GM12878 (cell line): ENCODE results near the gene OR9Q2. TPM values are rescaled to one million over a fixed set of nuclear protein-coding genes. Genes with fewer than 3 reads are reported as not detected.

Experiments used
- ATAC-seq: fragments of 200-7000 bp; cut with Tn5 transposase; 3 replicates; pipeline ENCODE4 v1.9.1; 2020; ENCODE audit warnings: mild to moderate bottlenecking, moderate library complexity
- BruUV-seq: library from RNA; stranded (reverse); fragments of 400-500 nt; replicated peaks from 2 replicates; lab custom pipeline; 2021; lab: Mats Ljungman, UMichigan
- CTCF ChIA-PET: fragments of 300-600 bp; sonication (Branson Sonifier 250); formaldehyde crosslinking; extraction: SDS; loops from one replicate; lab custom pipeline; 2021; ENCODE audit warnings: inconsistent platforms; lab: Yijun Ruan, JAX
- POLR2A ChIA-PET: fragments of 350-600 bp; formaldehyde crosslinking; extraction: SDS; loops from one replicate; lab custom pipeline; 2021; ENCODE audit warnings: inconsistent platforms; lab: Charles Lee
- RAD21 ChIA-PET: fragments of 300-600 bp; sonication (Branson Sonifier 250); formaldehyde crosslinking; loops from one replicate; lab custom pipeline; 2023; ENCODE audit warnings: antibody characterized with exemption; ENCODE audit not compliant: unreplicated experiment; lab: Charles Lee
- SMC1A ChIA-PET: fragments of 300-600 bp; sonication (Branson Sonifier 250); formaldehyde crosslinking; loops from one replicate; lab custom pipeline; 2023; ENCODE audit not compliant: unreplicated experiment, uncharacterized antibody; lab: Charles Lee
- DNase-seq: peaks from one replicate; pipeline ENCODE4 v3.0.0-alpha.2; 2011; ENCODE audit warnings: low read depth, low spot score
- FAIRE-seq: peaks from 3 replicates; lab custom pipeline; 2011; peaks lifted over from hg19 to GRCh38; lab: Jason Lieb, UNC
- H2AFZ ChIP-seq: 2 replicates; pipeline ENCODE4 v1.6.0; 2011; ENCODE audit warnings: low read depth, low read length, control low read depth; ENCODE audit not compliant: control insufficient read depth
- H3K27ac ChIP-seq: 2 replicates; pipeline ENCODE4 v1.5.1; 2011; ENCODE audit warnings: control low read depth; ENCODE audit not compliant: control insufficient read depth, insufficient read depth
- H3K27me3 ChIP-seq, 2 experiments: replicated peaks in 1 of 2; 2 replicates each; pipeline versions ENCODE4 v1.6.0 to v1.6.1; 2011; ENCODE audit warnings: low read length in 1 of 2; ENCODE audit not compliant: control insufficient read depth in 2 of 2, insufficient read depth in 2 of 2
- H3K36me3 ChIP-seq, 2 experiments: 2 replicates each; pipeline ENCODE4 v1.5.1; 2011; ENCODE audit warnings: low read length in 1 of 2; ENCODE audit not compliant: control insufficient read depth in 2 of 2, insufficient read depth in 2 of 2
- H3K4me1 ChIP-seq: 2 replicates; pipeline ENCODE4 v1.6.1; 2011; ENCODE audit warnings: mild to moderate bottlenecking, low read length, moderate library complexity, mixed read lengths; ENCODE audit not compliant: control insufficient read depth, insufficient read depth
- H3K4me2 ChIP-seq: 2 replicates; pipeline ENCODE4 v1.6.0; 2011; ENCODE audit warnings: control low read depth; ENCODE audit not compliant: control insufficient read depth, insufficient read depth
- H3K4me3 ChIP-seq: fragments of 200-600 bp; sonication (generic); 2 replicates; pipeline ENCODE4 v1.5.1; 2016
- H3K79me2 ChIP-seq: 2 replicates; pipeline ENCODE4 v1.6.0; 2011; ENCODE audit warnings: low read length; ENCODE audit not compliant: control insufficient read depth, insufficient read depth
- H3K9ac ChIP-seq: 2 replicates; pipeline ENCODE4 v1.8.0; 2011; ENCODE audit warnings: low read length, control low read depth, mixed read lengths; ENCODE audit not compliant: control insufficient read depth, insufficient read depth
- H3K9me3 ChIP-seq: replicated peaks from 3 replicates; pipeline ENCODE4 v1.5.1; 2011; ENCODE audit warnings: mild to moderate bottlenecking, low read length; ENCODE audit not compliant: control insufficient read depth, insufficient read depth
- H4K20me1 ChIP-seq: 2 replicates; pipeline ENCODE4 v1.6.0; 2011; ENCODE audit not compliant: control insufficient read depth, insufficient read depth
- BCL3 ChIP-seq: IDR thresholded peaks from 2 replicates; pipeline ENCODE4 v1.6.1; 2011; ENCODE audit warnings: borderline replicate concordance, low read depth, mild to moderate bottlenecking, moderate library complexity, low read length; ENCODE audit not compliant: insufficient read depth, poor library complexity, severe bottlenecking
- BHLHE40 ChIP-seq, 2 experiments: fragments of 450-650 bp in 1 of 2; IDR thresholded peaks; 2 replicates each; pipeline ENCODE4 v1.6.1; 2011 to 2017; ENCODE audit warnings: low read depth in 2 of 2, borderline replicate concordance in 1 of 2, improper control_type of control experiment in 1 of 2, low read length in 1 of 2, mild to moderate bottlenecking in 1 of 2
- CBX5 ChIP-seq: sonication (generic); IDR thresholded peaks from 2 replicates; pipeline ENCODE4 v1.6.1; 2016; ENCODE audit warnings: low read depth, moderate library complexity, mild to moderate bottlenecking, inconsistent platforms
- CHD1 ChIP-seq: IDR thresholded peaks from 2 replicates; pipeline ENCODE4 v1.6.1; 2012; ENCODE audit warnings: low read depth, low read length, improper control_type of control experiment
- EZH2 ChIP-seq: IDR thresholded peaks from 2 replicates; pipeline ENCODE4 v1.6.1; 2012; ENCODE audit warnings: low read depth, mild to moderate bottlenecking, control low read depth, inconsistent platforms, low read length, borderline replicate concordance; ENCODE audit not compliant: control insufficient read depth
- IKZF1 ChIP-seq: fragments of 450-650 bp; conservative IDR thresholded peaks from 2 replicates; pipeline ENCODE4 v1.6.1; 2017; ENCODE audit warnings: antibody characterized with exemption, mild to moderate bottlenecking
- IRF4 ChIP-seq: IDR thresholded peaks from 2 replicates; pipeline ENCODE4 v1.6.1; 2011; ENCODE audit warnings: low read depth, low read length
- MTA2 ChIP-seq: fragments of 450-650 bp; IDR thresholded peaks from 2 replicates; pipeline ENCODE4 v1.6.1; 2016; ENCODE audit warnings: low read depth, mild to moderate bottlenecking, moderate library complexity
- NKRF ChIP-seq: fragments of 450-650 bp; conservative IDR thresholded peaks from 2 replicates; pipeline ENCODE4 v1.6.1; 2017; ENCODE audit warnings: mild to moderate bottlenecking, moderate library complexity
- POLR2AphosphoS2 ChIP-seq: IDR thresholded peaks from 2 replicates; pipeline ENCODE4 v1.6.1; 2011; ENCODE audit warnings: low read depth, mild to moderate bottlenecking, low read length, improper control_type of control experiment, moderate library complexity
- REST ChIP-seq: IDR thresholded peaks from 2 replicates; pipeline ENCODE4 v1.6.1; 2012; ENCODE audit warnings: mild to moderate bottlenecking, low read depth, low read length
- SIN3A ChIP-seq: IDR thresholded peaks from 2 replicates; pipeline ENCODE4 v1.6.1; 2012; ENCODE audit warnings: low read depth, low read length, improper control_type of control experiment
- SUPT20H ChIP-seq: IDR thresholded peaks from 2 replicates; pipeline ENCODE4 v1.6.1; 2011; ENCODE audit warnings: low read depth, mild to moderate bottlenecking, low read length, moderate library complexity, borderline replicate concordance; ENCODE audit not compliant: control insufficient read depth
- USF2 ChIP-seq: IDR thresholded peaks from 2 replicates; pipeline ENCODE4 v1.6.1; 2011; ENCODE audit warnings: low read depth, low read length, improper control_type of control experiment, borderline replicate concordance
- WGBS: methylation state at CpG from one replicate; pipeline ENCODE4 v1.1.6; 2016; ENCODE audit warnings: low lambda C conversion rate; ENCODE audit not compliant: insufficient replicate concordance, insufficient coverage; ENCODE audit errors: missing lambda C conversion rate; 5-methylcytosine and 5-hydroxymethylcytosine counted together
- in situ Hi-C: fragments of 300-500 bp; cut with MboI; formaldehyde crosslinking; loops from 9 replicates; pipeline ENCODE4 v1.14.3; 2018; ENCODE audit warnings: mixed read lengths
- intact Hi-C: fragments of 100-400 bp; cut with micrococcal nuclease; formaldehyde crosslinking; loops from one replicate; pipeline ENCODE4 v1.14.2; 2022; ENCODE audit not compliant: unreplicated experiment
- polyA plus RNA-seq, 11 experiments: library from polyadenylated mRNA; depleted of rRNA in 4 of 11; unstranded in 6 of 11; stranded (reverse) in 5 of 11; fragments of >200 nt; fragmentation: Nextera tagmentation in 4 of 11; fragmentation: Illumina TruSeq in 1 of 11; extraction: Ambion mirVana in 4 of 11; extraction: Trizol in 1 of 11; gene quantifications; 1 replicate in 1 of 11; 2 replicates in 10 of 11; pipeline versions ENCODE4 v1.2.1 to v1.2.3, GENCODE V29; 2011 to 2016; ENCODE audit warnings: inconsistent platforms in 2 of 11, missing spikeins in 2 of 11, low read depth in 1 of 11
- total RNA-seq, 4 experiments: library from RNA; depleted of rRNA in 3 of 4; stranded (reverse); fragments of >200 nt in 3 of 4; fragmentation: Illumina TruSeq in 1 of 4; extraction: Trizol in 1 of 4; gene quantifications; 2 replicates each; pipeline versions ENCODE4 v1.2.1 to v1.2.3, GENCODE V29; 2013 to 2021

The OR9Q2 gene
- total and polyA plus RNA-seq, 10 of the 15 experiments (the other 5 are each of a cell fraction or from before 2014, with no cell fraction given) = 0.05 TPM; not detected in 9

GRCh38 chr11:58178444-58178843 lies 10.4 kb upstream of the OR9Q2 start (continued):
- TF ChIP-seq REST = no peak
- TF ChIP-seq SUPT20H = no peak
- no peak for TF ChIP-seq NKRF
- TF ChIP-seq BHLHE40 (IDR thresholded peaks at IDR 0.05; ENCODE audit: borderline replicate concordance in 1 of 2, low read depth in 2 of 2, low read length in 1 of 2) = no peak
- no peak for TF ChIP-seq IKZF1
- TF ChIP-seq SIN3A = no peak

- BruUV-seq = no TSS peak
- Histone ChIP-seq H3K36me3 (no peaks in the 10 kb centered on the region), H3K9me3 (no peaks in the 10 kb centered on the region), H3K79me2 (no peaks in the 10 kb centered on the region), H3K27me3 (no peaks in the 10 kb centered on the region; a peak in 1 of 4 replicates), H3K4me3 (no peak overlapping the region), H3K27ac (no peak overlapping the region), H4K20me1 (no peaks in the 10 kb centered on the region), H3K9ac (no peak overlapping the region), H2AFZ (no peak overlapping the region), H3K4me1 (no peaks in the 10 kb centered on the region), H3K4me2 (no peak overlapping the region)
- ChIA-PET SMC1A (no interaction called here), POLR2A (no interaction called here), RAD21 (no interaction called here), CTCF (no interaction called here)
- DNase-seq = no peak
- in situ Hi-C loops = no loop called here
- FAIRE-seq = no peak
- no peak for ATAC-seq
- WGBS = 41% methylated on average over 7 of the region's 7 CpGs
- intact Hi-C loops = no loop called here
- TF ChIP-seq CHD1 (no peak), IRF4 (no peak), BHLHE40 (IDR thresholded peaks at IDR 0.05; ENCODE audit: borderline replicate concordance in 1 of 2, low read depth in 2 of 2, low read length in 1 of 2) (no peak), MTA2 (no peak), EZH2 (no peak), CBX5 (no peak), USF2 (no peak), POLR2AphosphoS2 (no peak), BCL3 (no peak)
These were observed 9.2 kb upstream of the OR9Q2 start for GRCh38 chr11:58179648-58180047.
